K562 (cell line): ENCODE results near the gene LAMB3. TPM values are rescaled to one million over a fixed set of nuclear protein-coding genes. Genes with fewer than 3 reads are reported as not detected.

Experiments used
- ATAC-seq: fragments of 200-7000 bp; cut with Tn5 transposase; 3 replicates; pipeline ENCODE4 v1.9.1; 2020; ENCODE audit warnings: moderate library complexity
- BruUV-seq: library from RNA; stranded (reverse); fragments of 400-500 nt; replicated peaks from 2 replicates; lab custom pipeline; 2021; lab: Mats Ljungman, UMichigan
- CTCF ChIA-PET: fragments of 300-600 bp; formaldehyde crosslinking; extraction: SDS; loops from one replicate; lab custom pipeline; 2021; ENCODE audit warnings: low intra/inter-chr PET ratio; lab: Yijun Ruan, JAX
- POLR2A ChIA-PET: fragments of 300-600, 350-650 bp; sonication (Branson Sonifier 250); formaldehyde crosslinking; extraction: SDS; loops from one replicate; lab custom pipeline; 2021; ENCODE audit warnings: antibody characterized with exemption, inconsistent platforms; lab: Yijun Ruan, JAX
- DNase-seq, 4 experiments: peaks; one replicate each; pipeline versions ENCODE4 v3.0.0 to v3.0.0-alpha.2; 2011 to 2018; ENCODE audit warnings: low spot score in 3 of 4, mixed read lengths in 3 of 4; ENCODE audit errors: extremely low read depth in 1 of 4
- FAIRE-seq: peaks from 2 replicates; lab custom pipeline; 2011; peaks lifted over from hg19 to GRCh38; lab: Jason Lieb, UNC
- H2AFZ ChIP-seq: 2 replicates; pipeline ENCODE4 v1.6.0; 2011; ENCODE audit warnings: low read depth, low read length, control low read depth, inconsistent platforms
- H3K27ac ChIP-seq: fragments of 200-600 bp; 3 replicates; pipeline ENCODE4 v1.8.0; 2011; ENCODE audit warnings: low read depth, mild to moderate bottlenecking, control low read depth, inconsistent platforms, low read length, moderate library complexity, mixed read lengths; ENCODE audit errors: extremely low read depth
- H3K27me3 ChIP-seq, 2 experiments: fragments of 300-600 bp in 1 of 2; 2 replicates in 1 of 2; 3 replicates in 1 of 2; pipeline versions ENCODE4 v1.6.0 to v1.8.0; 2011; ENCODE audit warnings: inconsistent platforms in 2 of 2, low read length in 2 of 2, mild to moderate bottlenecking in 1 of 2, mixed read lengths in 1 of 2, moderate library complexity in 1 of 2; ENCODE audit not compliant: control insufficient read depth in 2 of 2, insufficient read depth in 2 of 2
- H3K36me3 ChIP-seq: fragments of 300-600 bp; 3 replicates; pipeline ENCODE4 v1.8.0; 2011; ENCODE audit warnings: mild to moderate bottlenecking, low read length, inconsistent platforms; ENCODE audit not compliant: control insufficient read depth, insufficient read depth
- H3K4me1 ChIP-seq, 2 experiments: fragments of 200-600 bp in 1 of 2; replicated peaks in 1 of 2; 2 replicates in 1 of 2; 3 replicates in 1 of 2; pipeline versions ENCODE4 v1.5.1 to v1.8.0; 2011; ENCODE audit warnings: inconsistent platforms in 2 of 2, low read length in 2 of 2, mild to moderate bottlenecking in 1 of 2, mixed read lengths in 1 of 2, moderate library complexity in 1 of 2; ENCODE audit not compliant: control insufficient read depth in 2 of 2, insufficient read depth in 2 of 2
- H3K4me2 ChIP-seq: 2 replicates; pipeline ENCODE4 v1.6.1; 2011; ENCODE audit warnings: low read length, control low read depth, inconsistent platforms, mixed read lengths; ENCODE audit not compliant: insufficient read depth
- H3K4me3 ChIP-seq: fragments of 200-600 bp; sonication (generic), shearing (Covaris generic); 2 replicates; pipeline ENCODE4 v1.5.1; 2016; ENCODE audit warnings: control low read depth, inconsistent platforms
- H3K79me2 ChIP-seq: fragments of 200-600 bp; 3 replicates; pipeline ENCODE4 v1.8.0; 2011; ENCODE audit warnings: low read length, inconsistent platforms; ENCODE audit not compliant: control insufficient read depth, insufficient read depth
- H3K9ac ChIP-seq, 2 experiments: 2 replicates each; pipeline versions ENCODE4 v1.6.0 to v1.6.1; 2011; ENCODE audit warnings: low read depth in 2 of 2, low read length in 2 of 2, control low read depth in 1 of 2, inconsistent platforms in 1 of 2, mild to moderate bottlenecking in 1 of 2, mixed read lengths in 1 of 2; ENCODE audit not compliant: insufficient read depth in 1 of 2
- H3K9me1 ChIP-seq: one replicate; pipeline ENCODE4 v1.6.0; 2011; ENCODE audit warnings: inconsistent platforms, mild to moderate bottlenecking, low read length, moderate library complexity; ENCODE audit not compliant: control insufficient read depth, insufficient read depth
- H3K9me3 ChIP-seq: replicated peaks from 2 replicates; pipeline ENCODE4 v1.5.1; 2011; ENCODE audit warnings: low read depth, low read length, inconsistent platforms; ENCODE audit not compliant: control insufficient read depth, insufficient read depth
- H4K20me1 ChIP-seq: replicated peaks from 2 replicates; pipeline ENCODE4 v1.6.1; 2011; ENCODE audit warnings: low read length, inconsistent platforms, mixed read lengths; ENCODE audit not compliant: control insufficient read depth, insufficient read depth
- NCOA2 ChIP-seq, 2 experiments: fragments of 450-650 bp; IDR thresholded peaks; 2 replicates each; pipeline ENCODE4 v1.6.1; 2018; ENCODE audit warnings: mild to moderate bottlenecking in 2 of 2, moderate library complexity in 1 of 2; ENCODE audit not compliant: partially characterized antibody in 2 of 2
- NRF1 ChIP-seq, 2 experiments: fragments of 450-650 bp; IDR thresholded peaks in 1 of 2; conservative IDR thresholded peaks in 1 of 2; 2 replicates each; pipeline ENCODE4 v1.6.1; 2014; ENCODE audit warnings: mild to moderate bottlenecking in 2 of 2
- PHF8 ChIP-seq: fragments of 200-600 bp; sonication (generic); IDR thresholded peaks from 2 replicates; pipeline ENCODE4 v1.6.1; 2012; ENCODE audit warnings: mixed run types, mild to moderate bottlenecking, inconsistent platforms, low read length, moderate library complexity, borderline replicate concordance
- RBM14 ChIP-seq: fragments of 200-400 bp; formaldehyde crosslinking; IDR thresholded peaks from 2 replicates; pipeline ENCODE4 v1.6.1; 2018; ENCODE audit warnings: low read depth, mild to moderate bottlenecking, low read length, moderate library complexity, borderline replicate concordance; ENCODE audit not compliant: insufficient read depth
- ZFP36 ChIP-seq: fragments of 150-350 bp; IDR thresholded peaks from 2 replicates; pipeline ENCODE4 v1.6.1; 2018; ENCODE audit warnings: low read length, low read depth; ENCODE audit not compliant: partially characterized antibody
- ZNF239 ChIP-seq: fragments of 250-450 bp; sonication (Bioruptor Pico); IDR thresholded peaks from 2 replicates; pipeline ENCODE4 v1.4.0; 2020; ENCODE audit warnings: mild to moderate bottlenecking
- ZNF79 ChIP-seq: fragments of 250-450 bp; sonication (Bioruptor Pico); IDR thresholded peaks from 2 replicates; pipeline ENCODE4 v1.4.0; 2020; ENCODE audit warnings: low read depth, mild to moderate bottlenecking, moderate library complexity
- WGBS: fragments of 100-300 bp; shearing (Covaris generic); methylation state at CpG from one replicate; pipeline ENCODE4 v1.1.6; 2016; ENCODE audit warnings: low coverage, mixed read lengths; ENCODE audit not compliant: insufficient coverage; ENCODE audit errors: missing lambda C conversion rate; 5-methylcytosine and 5-hydroxymethylcytosine counted together
- in situ Hi-C: fragments of 300-500 bp; cut with MboI; formaldehyde crosslinking; loops from 4 replicates; pipeline ENCODE4 v1.15.0; 2018; ENCODE audit warnings: inconsistent platforms, mixed read lengths
- intact Hi-C: fragments of 100-400 bp; cut with micrococcal nuclease; formaldehyde crosslinking; loops from 2 replicates; pipeline ENCODE4 v1.14.2; 2022
- polyA plus RNA-seq, 8 experiments: library from polyadenylated mRNA; depleted of rRNA in 4 of 8; stranded (reverse) in 5 of 8; unstranded in 3 of 8; fragments of >200 nt; fragmentation: Nextera tagmentation in 2 of 8; fragmentation: Illumina TruSeq in 1 of 8; extraction: Ambion mirVana in 2 of 8; extraction: Trizol in 1 of 8; gene quantifications; 2 replicates each; pipeline versions ENCODE4 v1.2.1 to v1.2.3, GENCODE V29; 2011 to 2014; ENCODE audit warnings: inconsistent platforms in 1 of 8, missing spikeins in 1 of 8
- total RNA-seq, 7 experiments: library from RNA; depleted of rRNA in 6 of 7; stranded (reverse); fragments of >200 nt in 6 of 7; fragmentation: Illumina TruSeq in 2 of 7; extraction: Trizol in 2 of 7; gene quantifications; 2 replicates each; pipeline versions ENCODE4 v1.2.1 to v1.2.3, GENCODE V29; 2011 to 2021; ENCODE audit warnings: low replicate concordance in 1 of 7

LAMB3 gene
- total and polyA plus RNA-seq, 9 of the 15 experiments (the other 6 are each of a cell fraction or from before 2014, with no cell fraction given) = 0.08 to 1.3 (median 0.91) TPM

DNA sequence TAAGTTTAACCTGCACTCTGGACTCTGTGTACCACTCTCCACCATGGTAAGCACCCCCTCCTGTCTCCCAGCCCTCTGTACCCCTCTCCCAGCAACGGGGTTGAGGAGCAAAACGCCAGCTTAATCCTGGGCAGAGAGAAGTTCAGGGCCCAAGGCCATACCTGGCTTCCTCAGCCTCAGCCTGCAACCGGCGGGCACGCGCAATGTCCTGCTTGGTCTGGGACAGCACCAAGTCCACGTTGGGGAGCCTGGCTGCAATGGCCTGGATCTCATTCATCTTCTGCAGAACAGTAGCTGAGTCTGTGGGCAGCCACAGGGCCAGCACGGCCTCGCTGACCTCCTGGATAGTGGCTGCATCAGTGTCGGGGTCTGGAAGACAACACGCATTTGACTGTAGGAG is 33.9 kb downstream of the LAMB3 start:
- TF ChIP-seq ZNF79 (CRISPR knock-in tag) = no peak
- TF ChIP-seq NCOA2 (IDR thresholded peaks at IDR 0.05; ENCODE audit: partially characterized antibody in 2 of 2) = no peak
- TF ChIP-seq ZFP36 = no peak
- no peak for TF ChIP-seq RBM14
- no peak for TF ChIP-seq ZNF239 (CRISPR knock-in tag)
- TF ChIP-seq NRF1 (conservative IDR thresholded peaks at IDR 0.05 in 1 of 2, IDR thresholded peaks at IDR 0.05 in 1 of 2) = no peak
- no peak for TF ChIP-seq PHF8
- DNase-seq (no peak), ATAC-seq (no peak), FAIRE-seq (no peak)
- H2AFZ ChIP-seq = no peak overlapping the region
- WGBS = 17% methylated on average over 11 of the region's 11 CpGs
- H3K9me3 ChIP-seq = no peaks in the 10 kb centered on the region
- no peak overlapping the region for H3K4me2 ChIP-seq
- no peak overlapping the region for H3K4me3 ChIP-seq
- CTCF ChIA-PET = interaction anchor here (1.1 kb wide), 1 partner anchor 16 kb away, joined by 4 read pairs; no protein-coding TSS in a partner anchor
- intact Hi-C loops (no loop called here), in situ Hi-C loops (no loop called here)
- no peaks in the 10 kb centered on the region for H3K9me1 ChIP-seq
- H3K27me3 ChIP-seq = peaks cover 40 to 88% of the 10 kb centered on the region in 2 experiments
- no peaks in the 10 kb centered on the region for H3K79me2 ChIP-seq
- H4K20me1 ChIP-seq = peaks cover 6% of the 10 kb centered on the region; the same call in 1 of the 2 replicates
- no peaks in the 10 kb centered on the region for H3K36me3 ChIP-seq
- H3K4me1 ChIP-seq = peaks cover 0 to under 1% of the 10 kb centered on the region in 2 experiments; a peak in 1 of 5 replicates
- no peak overlapping the region for H3K27ac ChIP-seq
- BruUV-seq = no TSS peak
- no peak overlapping the region for H3K9ac ChIP-seq
- POLR2A ChIA-PET = interaction anchor here (0.9 to 1.0 kb wide), 2 partner anchors 11 to 29 kb away, joined by 3 read pairs; no protein-coding TSS in a partner anchor
